Panc1 (cell line): ENCODE measurements around the gene ARHGAP6. TPM values are rescaled to one million over a fixed set of nuclear protein-coding genes. Genes with fewer than 3 reads are reported as not detected.

Source experiments
- ATAC-seq: fragments of 200-7000 bp; cut with Tn5 transposase; 2 replicates; pipeline ENCODE4 v1.9.1; 2020; ENCODE audit warnings: mild to moderate bottlenecking, moderate library complexity
- BruUV-seq: library from RNA; stranded (reverse); fragments of 400-500 nt; replicated peaks from 2 replicates; lab custom pipeline; 2021; lab: Mats Ljungman, UMichigan
- CTCF ChIA-PET: fragments of 300-600 bp; sonication (Branson Sonifier 250); formaldehyde crosslinking; loops from one replicate; lab custom pipeline; 2022; ENCODE audit warnings: antibody characterized with exemption; lab: Charles Lee
- POLR2A ChIA-PET: fragments of 300-600 bp; sonication (Branson Sonifier 250); formaldehyde crosslinking; loops from one replicate; lab custom pipeline; 2022; ENCODE audit warnings: antibody characterized with exemption; lab: Charles Lee
- DNase-seq: peaks from one replicate; pipeline ENCODE4 v3.0.0-alpha.2; 2010; ENCODE audit warnings: low read depth, low spot score
- H3K27ac ChIP-seq: 2 replicates; pipeline ENCODE4 v1.5.1; 2011; ENCODE audit warnings: mild to moderate bottlenecking, low read length, inconsistent platforms
- H3K27me3 ChIP-seq: fragments of 200-500 bp; sonication (Bioruptor generic); 2 replicates; pipeline ENCODE4 v1.6.0; 2014; ENCODE audit warnings: low read length, inconsistent platforms; ENCODE audit not compliant: control insufficient read depth, insufficient read depth
- H3K36me3 ChIP-seq: fragments of 200-500 bp; sonication (Bioruptor generic); 2 replicates; pipeline ENCODE4 v1.5.1; 2014; ENCODE audit warnings: inconsistent platforms, mild to moderate bottlenecking, low read length, moderate library complexity; ENCODE audit not compliant: control insufficient read depth, insufficient read depth
- H3K4me1 ChIP-seq: 2 replicates; pipeline ENCODE4 v1.5.1; 2011; ENCODE audit warnings: inconsistent platforms, mild to moderate bottlenecking, low read length, moderate library complexity; ENCODE audit not compliant: control insufficient read depth, insufficient read depth
- H3K4me3 ChIP-seq, 2 experiments: 2 replicates each; pipeline ENCODE4 v1.5.1; 2011 to 2012; ENCODE audit warnings: low read depth in 2 of 2, low read length in 2 of 2, mild to moderate bottlenecking in 2 of 2, inconsistent platforms in 1 of 2, moderate library complexity in 1 of 2
- H3K9me3 ChIP-seq: fragments of 200-500 bp; sonication (Bioruptor generic); 2 replicates; pipeline ENCODE4 v1.5.1; 2014; ENCODE audit warnings: low read depth, mild to moderate bottlenecking, inconsistent platforms, low read length, moderate library complexity; ENCODE audit not compliant: control insufficient read depth, insufficient read depth
- POLR2AphosphoS5 ChIP-seq: IDR thresholded peaks from 2 replicates; pipeline ENCODE4 v1.6.1; 2012; ENCODE audit warnings: mild to moderate bottlenecking, low read depth, low read length, moderate library complexity
- REST ChIP-seq, 2 experiments: IDR thresholded peaks; 2 replicates each; pipeline ENCODE4 v1.6.1; 2011 to 2012; ENCODE audit warnings: low read depth in 2 of 2, control low read depth in 1 of 2, low read length in 1 of 2, mild to moderate bottlenecking in 1 of 2, moderate library complexity in 1 of 2; ENCODE audit not compliant: insufficient read depth in 1 of 2
- SIN3A ChIP-seq: IDR thresholded peaks from 2 replicates; pipeline ENCODE4 v1.6.1; 2012; ENCODE audit warnings: low read depth, mild to moderate bottlenecking, low read length, moderate library complexity, borderline replicate concordance; ENCODE audit not compliant: insufficient read depth
- TCF7L2 ChIP-seq: IDR thresholded peaks from 2 replicates; pipeline ENCODE4 v1.6.1; 2011; ENCODE audit warnings: mild to moderate bottlenecking, low read depth, low read length, inconsistent platforms
- in situ Hi-C: cut with HindIII; loops from 2 replicates; pipeline ENCODE4 v1.10.0; 2016; ENCODE audit warnings: low sequenced_read_pairs, low pct_unique_long_range_greater_than_20kb
- intact Hi-C: fragments of 100-400 bp; cut with micrococcal nuclease; formaldehyde crosslinking; loops from one replicate; pipeline ENCODE4 v1.10.0; 2022; ENCODE audit not compliant: unreplicated experiment
- total RNA-seq: library from RNA; stranded (reverse); gene quantifications from one replicate; pipeline ENCODE4 v1.2.1, GENCODE V29; 2021; ENCODE audit not compliant: unreplicated experiment
- TF ChIP-seq, protein P1 (sequence below): fragments of 450-650 bp; IDR thresholded peaks from 2 replicates; pipeline ENCODE4 v1.5.1; 2017; ENCODE audit warnings: mild to moderate bottlenecking

Gene ARHGAP6
- total RNA-seq, 1 experiment from 2014 or later: 0.13 TPM

DNA sequence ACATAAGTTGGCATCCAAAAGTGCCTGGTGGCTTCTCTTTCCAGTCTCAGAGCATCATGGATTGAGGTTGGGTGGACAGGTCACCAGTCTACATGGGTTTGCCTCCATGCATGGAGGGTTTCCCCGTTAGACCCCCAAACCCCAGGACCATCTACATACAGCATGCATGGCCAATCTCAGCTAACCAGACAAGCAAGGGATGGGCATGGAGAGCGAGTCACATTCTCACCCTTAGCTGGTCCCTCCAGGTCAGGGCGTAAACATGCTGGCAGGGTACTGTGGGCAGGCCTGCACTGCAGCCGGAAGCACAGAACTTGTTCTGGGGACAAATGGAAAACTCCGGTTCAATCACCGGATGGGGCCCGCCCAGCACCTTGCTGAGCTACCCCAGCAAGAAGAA lies 517.3 kb downstream of the ARHGAP6 start:
- Histone ChIP-seq H3K27ac (no peak overlapping the region), H3K9me3 (no peaks in the 10 kb centered on the region), H3K27me3 (no peaks in the 10 kb centered on the region), H3K36me3 (no peaks in the 10 kb centered on the region), H3K4me1 (no peaks in the 10 kb centered on the region), H3K4me3 (no peak overlapping the region)
- DNase-seq: no peak
- in situ Hi-C loops: no loop called here
- no TSS peak for BruUV-seq
- POLR2A ChIA-PET: no interaction called here
- no peak for ATAC-seq
- intact Hi-C loops: no loop called here
- TF ChIP-seq, protein P1, sequence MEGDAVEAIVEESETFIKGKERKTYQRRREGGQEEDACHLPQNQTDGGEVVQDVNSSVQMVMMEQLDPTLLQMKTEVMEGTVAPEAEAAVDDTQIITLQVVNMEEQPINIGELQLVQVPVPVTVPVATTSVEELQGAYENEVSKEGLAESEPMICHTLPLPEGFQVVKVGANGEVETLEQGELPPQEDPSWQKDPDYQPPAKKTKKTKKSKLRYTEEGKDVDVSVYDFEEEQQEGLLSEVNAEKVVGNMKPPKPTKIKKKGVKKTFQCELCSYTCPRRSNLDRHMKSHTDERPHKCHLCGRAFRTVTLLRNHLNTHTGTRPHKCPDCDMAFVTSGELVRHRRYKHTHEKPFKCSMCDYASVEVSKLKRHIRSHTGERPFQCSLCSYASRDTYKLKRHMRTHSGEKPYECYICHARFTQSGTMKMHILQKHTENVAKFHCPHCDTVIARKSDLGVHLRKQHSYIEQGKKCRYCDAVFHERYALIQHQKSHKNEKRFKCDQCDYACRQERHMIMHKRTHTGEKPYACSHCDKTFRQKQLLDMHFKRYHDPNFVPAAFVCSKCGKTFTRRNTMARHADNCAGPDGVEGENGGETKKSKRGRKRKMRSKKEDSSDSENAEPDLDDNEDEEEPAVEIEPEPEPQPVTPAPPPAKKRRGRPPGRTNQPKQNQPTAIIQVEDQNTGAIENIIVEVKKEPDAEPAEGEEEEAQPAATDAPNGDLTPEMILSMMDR: no peak
- no peak for TF ChIP-seq TCF7L2
- TF ChIP-seq POLR2AphosphoS5: no peak
- no peak for TF ChIP-seq SIN3A
- TF ChIP-seq REST (IDR thresholded peaks at IDR 0.05; ENCODE audit: insufficient read depth in 1 of 2, low read depth in 2 of 2, low read length in 1 of 2): no peak
- CTCF ChIA-PET: no interaction called here

GRCh38 chrX:11146411-11146810 lies 519.3 kb downstream of the ARHGAP6 start:
- no peak for TF ChIP-seq TCF7L2
- TF ChIP-seq SIN3A: no peak
- TF ChIP-seq, protein P1: no peak
- TF ChIP-seq REST (IDR thresholded peaks at IDR 0.05; ENCODE audit: insufficient read depth in 1 of 2, low read depth in 2 of 2, low read length in 1 of 2): no peak
- no peak for TF ChIP-seq POLR2AphosphoS5
- ChIA-PET CTCF (no interaction called here), POLR2A (no interaction called here)
- Histone ChIP-seq H3K36me3 (no peaks in the 10 kb centered on the region), H3K27ac (no peak overlapping the region), H3K27me3 (no peaks in the 10 kb centered on the region), H3K9me3 (no peaks in the 10 kb centered on the region), H3K4me1 (no peaks in the 10 kb centered on the region), H3K4me3 (no peak overlapping the region)
- DNase-seq: no peak
- in situ Hi-C loops: no loop called here
- no peak for ATAC-seq
- intact Hi-C loops: no loop called here
- no TSS peak for BruUV-seq
